HepG2 (cell line): ENCODE measurements around the gene CCNB1IP1. TPM values are rescaled to one million over a fixed set of nuclear protein-coding genes. Genes with fewer than 3 reads are reported as not detected.

Experiments used
- ARHGAP35 ChIP-seq: sonication (generic); formaldehyde crosslinking; IDR thresholded peaks from 2 replicates; pipeline ENCODE4 v1.9.0; 2022; ENCODE audit warnings: mild to moderate bottlenecking, inconsistent platforms, moderate library complexity, missing genetic modification reagents, borderline replicate concordance
- CSRNP2 ChIP-seq: sonication (generic); formaldehyde crosslinking; conservative IDR thresholded peaks from 2 replicates; pipeline ENCODE4 v1.8.0; 2022; ENCODE audit warnings: low read depth, missing genetic modification reagents
- GRHL1 ChIP-seq: sonication (generic); formaldehyde crosslinking; conservative IDR thresholded peaks from 2 replicates; pipeline ENCODE4 v1.8.0; 2022; ENCODE audit warnings: missing genetic modification reagents
- NAIF1 ChIP-seq: sonication (generic); formaldehyde crosslinking; IDR thresholded peaks from 2 replicates; pipeline ENCODE4 v1.5.0; 2020; ENCODE audit warnings: mild to moderate bottlenecking, missing genetic modification reagents, borderline replicate concordance
- NFE2 ChIP-seq: sonication (generic); formaldehyde crosslinking; IDR thresholded peaks from 2 replicates; pipeline ENCODE4 v1.4.0; 2020; ENCODE audit warnings: missing genetic modification reagents
- NR2F6 ChIP-seq, 2 experiments: IDR thresholded peaks; 2 replicates each; pipeline ENCODE4 v1.6.1; 2016; ENCODE audit warnings: antibody characterized with exemption in 1 of 2, mild to moderate bottlenecking in 1 of 2
- PRDM10 ChIP-seq: sonication (generic); formaldehyde crosslinking; IDR thresholded peaks from 2 replicates; pipeline ENCODE4 v1.4.0; 2020; ENCODE audit warnings: low read depth, missing genetic modification reagents
- SETDB1 ChIP-seq: sonication (generic); formaldehyde crosslinking; IDR thresholded peaks from 2 replicates; pipeline ENCODE4 v1.5.1; 2020; ENCODE audit warnings: missing genetic modification reagents, mild to moderate bottlenecking, borderline replicate concordance
- TRIM24 ChIP-seq: sonication (generic); formaldehyde crosslinking; IDR thresholded peaks from 2 replicates; pipeline ENCODE4 v1.8.0; 2022; ENCODE audit warnings: mild to moderate bottlenecking, missing genetic modification reagents
- XRCC5 ChIP-seq: fragments of 200-400 bp; formaldehyde crosslinking; optimal IDR thresholded peaks from 2 replicates; pipeline ENCODE3; 2017; ENCODE audit warnings: mild to moderate bottlenecking, low read length
- ZBTB37 ChIP-seq: sonication (generic); formaldehyde crosslinking; IDR thresholded peaks from 2 replicates; pipeline ENCODE4 v1.4.0; 2020; ENCODE audit warnings: mild to moderate bottlenecking, missing genetic modification reagents
- ZBTB8A ChIP-seq: sonication (generic); formaldehyde crosslinking; IDR thresholded peaks from 2 replicates; pipeline ENCODE4 v1.4.0; 2020; ENCODE audit warnings: mild to moderate bottlenecking, low read depth, missing genetic modification reagents, borderline replicate concordance
- ZFAT ChIP-seq: sonication (generic); formaldehyde crosslinking; conservative IDR thresholded peaks from 2 replicates; pipeline ENCODE4 v1.8.1; 2023; ENCODE audit warnings: missing genetic modification reagents, inconsistent platforms
- ZNF264 ChIP-seq: sonication (generic); formaldehyde crosslinking; IDR thresholded peaks from 2 replicates; pipeline ENCODE4 v1.4.0; 2020; ENCODE audit warnings: missing genetic modification reagents
- ZNF451 ChIP-seq: sonication (generic); formaldehyde crosslinking; IDR thresholded peaks from 2 replicates; pipeline ENCODE4 v1.5.0; 2020; ENCODE audit warnings: mild to moderate bottlenecking, missing genetic modification reagents
- ZNF563 ChIP-seq: sonication (generic); formaldehyde crosslinking; IDR thresholded peaks from 2 replicates; pipeline ENCODE4 v1.8.0; 2022; ENCODE audit warnings: mild to moderate bottlenecking, moderate library complexity, missing genetic modification reagents
- ZNF724P ChIP-seq: sonication (generic); formaldehyde crosslinking; IDR thresholded peaks from 2 replicates; pipeline ENCODE4 v1.8.0; 2022; ENCODE audit warnings: missing genetic modification reagents, borderline replicate concordance
- polyA plus RNA-seq, 8 experiments: library from polyadenylated mRNA; depleted of rRNA in 3 of 8; stranded (reverse) in 7 of 8; unstranded in 1 of 8; fragments of >200 nt; fragmentation: Illumina TruSeq in 4 of 8; extraction: Trizol in 4 of 8; gene quantifications; 2 replicates each; pipeline versions ENCODE4 v1.2.1 to v1.2.3, GENCODE V29; 2011 to 2016; ENCODE audit warnings: low read depth in 4 of 8, missing spikeins in 1 of 8, mixed read lengths in 1 of 8; ENCODE audit not compliant: insufficient read depth in 1 of 8
- total RNA-seq, 5 experiments: library from RNA; depleted of rRNA; stranded (reverse); fragments of >200 nt; fragmentation: Illumina TruSeq; extraction: Trizol; gene quantifications; 2 replicates each; pipeline ENCODE4 v1.2.3, GENCODE V29; 2016; ENCODE audit warnings: low read depth in 1 of 5

CCNB1IP1 gene
- total and polyA plus RNA-seq, 2 of the 13 experiments (the other 11 are each of a cell fraction or from before 2014, with no cell fraction given) = 98.3 to 125 TPM

GRCh38 chr14:20343092-20343861, 10.2 kb upstream of the CCNB1IP1 start, which contains the start of gene PARP2 (continued):
- peak; percentile 19; the same call in 1 of the 2 replicates for TF ChIP-seq ZBTB37 (CRISPR knock-in tag)
- TF ChIP-seq ZFAT (CRISPR knock-in tag) = no peak
- TF ChIP-seq ZBTB8A (CRISPR knock-in tag) = peak; percentile 84
- TF ChIP-seq TRIM24 = no peak
- TF ChIP-seq NR2F6 (IDR thresholded peaks at IDR 0.05) = peak; percentile 49; the same call in 1 of the 2 replicates
- TF ChIP-seq NR2F6 (CRISPR knock-in tag; IDR thresholded peaks at IDR 0.05) = no peak
- TF ChIP-seq ZNF264 = peak; percentile 92
- TF ChIP-seq ZNF724P (CRISPR knock-in tag) = no peak
- no peak for TF ChIP-seq CSRNP2 (CRISPR knock-in tag)
- TF ChIP-seq ARHGAP35 (CRISPR knock-in tag) = peak; percentile 81; the same call in 1 of the 2 replicates
- TF ChIP-seq PRDM10 = peak; percentile 87; the same call in 1 of the 2 replicates
- TF ChIP-seq GRHL1 (CRISPR knock-in tag) = no peak
- TF ChIP-seq ZNF451 (CRISPR knock-in tag) = 0 out of 2 replicates have a peak, but pooled peaks have one; percentile 64
- TF ChIP-seq XRCC5 = peak; percentile 48
- TF ChIP-seq NFE2 (CRISPR knock-in tag) = no peak
- TF ChIP-seq ZNF563 (CRISPR knock-in tag) = peak; percentile 34; the same call in 1 of the 2 replicates
- peak; percentile 73 for TF ChIP-seq NAIF1 (CRISPR knock-in tag)
- TF ChIP-seq SETDB1 (CRISPR knock-in tag) = no peak
